ENCODE data around the gene BHLHA15.

DNA sequence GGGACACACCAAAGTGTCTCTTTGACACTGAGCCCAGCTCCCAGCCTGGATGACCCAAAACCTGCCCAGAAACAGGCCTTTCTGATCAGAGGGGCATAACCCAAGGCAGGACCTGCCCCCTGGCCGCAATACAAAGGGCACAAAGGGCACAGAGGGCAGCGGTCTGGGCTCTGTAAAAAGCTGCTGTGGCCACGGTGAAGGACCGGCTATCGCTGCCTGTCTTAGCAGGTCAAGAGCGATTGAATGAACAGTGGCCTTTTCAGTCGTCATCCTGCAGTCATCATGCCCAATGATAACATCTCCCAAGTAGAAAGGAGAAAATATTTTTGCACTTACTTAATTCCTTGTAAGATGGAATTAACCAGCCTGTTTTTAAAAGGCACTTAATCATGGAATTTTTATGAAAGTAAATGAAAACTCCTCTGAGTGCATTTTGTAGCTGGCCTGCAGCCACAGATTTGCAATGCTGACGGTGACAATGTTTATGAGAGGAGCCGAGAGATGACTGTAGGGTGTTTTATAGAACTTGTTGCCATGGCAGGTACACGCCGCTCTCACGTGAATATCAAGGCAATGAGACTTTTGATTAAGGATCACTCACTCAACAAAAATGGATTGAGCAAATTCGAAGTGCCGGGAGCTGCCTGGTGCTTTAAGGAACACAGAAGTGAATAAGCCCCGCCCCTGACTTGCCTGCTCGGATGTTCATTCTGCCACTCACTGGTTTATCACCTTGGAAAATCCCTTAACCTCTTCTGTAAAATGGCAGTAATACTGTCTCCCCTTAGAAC lies 47.3 kb upstream of the BHLHA15 start:
- TF ChIP-seq ZFX (IDR thresholded peaks at IDR 0.05; ENCODE audit: borderline replicate concordance): no peak
- TF ChIP-seq, protein P1, sequence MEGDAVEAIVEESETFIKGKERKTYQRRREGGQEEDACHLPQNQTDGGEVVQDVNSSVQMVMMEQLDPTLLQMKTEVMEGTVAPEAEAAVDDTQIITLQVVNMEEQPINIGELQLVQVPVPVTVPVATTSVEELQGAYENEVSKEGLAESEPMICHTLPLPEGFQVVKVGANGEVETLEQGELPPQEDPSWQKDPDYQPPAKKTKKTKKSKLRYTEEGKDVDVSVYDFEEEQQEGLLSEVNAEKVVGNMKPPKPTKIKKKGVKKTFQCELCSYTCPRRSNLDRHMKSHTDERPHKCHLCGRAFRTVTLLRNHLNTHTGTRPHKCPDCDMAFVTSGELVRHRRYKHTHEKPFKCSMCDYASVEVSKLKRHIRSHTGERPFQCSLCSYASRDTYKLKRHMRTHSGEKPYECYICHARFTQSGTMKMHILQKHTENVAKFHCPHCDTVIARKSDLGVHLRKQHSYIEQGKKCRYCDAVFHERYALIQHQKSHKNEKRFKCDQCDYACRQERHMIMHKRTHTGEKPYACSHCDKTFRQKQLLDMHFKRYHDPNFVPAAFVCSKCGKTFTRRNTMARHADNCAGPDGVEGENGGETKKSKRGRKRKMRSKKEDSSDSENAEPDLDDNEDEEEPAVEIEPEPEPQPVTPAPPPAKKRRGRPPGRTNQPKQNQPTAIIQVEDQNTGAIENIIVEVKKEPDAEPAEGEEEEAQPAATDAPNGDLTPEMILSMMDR (IDR thresholded peaks at IDR 0.05): no peak

All from 22Rv1 (cell line).